ENCODE measurements around the gene LRIG1. TPM values are rescaled to one million over a fixed set of nuclear protein-coding genes. Genes with fewer than 3 reads are reported as not detected.

The LRIG1 gene
- total and polyA plus RNA-seq, 9 of the 15 experiments (the other 6 are each of a cell fraction or from before 2014, with no cell fraction given) = 0.05 to 0.38 (median 0.13) TPM; not detected in 3

DNA sequence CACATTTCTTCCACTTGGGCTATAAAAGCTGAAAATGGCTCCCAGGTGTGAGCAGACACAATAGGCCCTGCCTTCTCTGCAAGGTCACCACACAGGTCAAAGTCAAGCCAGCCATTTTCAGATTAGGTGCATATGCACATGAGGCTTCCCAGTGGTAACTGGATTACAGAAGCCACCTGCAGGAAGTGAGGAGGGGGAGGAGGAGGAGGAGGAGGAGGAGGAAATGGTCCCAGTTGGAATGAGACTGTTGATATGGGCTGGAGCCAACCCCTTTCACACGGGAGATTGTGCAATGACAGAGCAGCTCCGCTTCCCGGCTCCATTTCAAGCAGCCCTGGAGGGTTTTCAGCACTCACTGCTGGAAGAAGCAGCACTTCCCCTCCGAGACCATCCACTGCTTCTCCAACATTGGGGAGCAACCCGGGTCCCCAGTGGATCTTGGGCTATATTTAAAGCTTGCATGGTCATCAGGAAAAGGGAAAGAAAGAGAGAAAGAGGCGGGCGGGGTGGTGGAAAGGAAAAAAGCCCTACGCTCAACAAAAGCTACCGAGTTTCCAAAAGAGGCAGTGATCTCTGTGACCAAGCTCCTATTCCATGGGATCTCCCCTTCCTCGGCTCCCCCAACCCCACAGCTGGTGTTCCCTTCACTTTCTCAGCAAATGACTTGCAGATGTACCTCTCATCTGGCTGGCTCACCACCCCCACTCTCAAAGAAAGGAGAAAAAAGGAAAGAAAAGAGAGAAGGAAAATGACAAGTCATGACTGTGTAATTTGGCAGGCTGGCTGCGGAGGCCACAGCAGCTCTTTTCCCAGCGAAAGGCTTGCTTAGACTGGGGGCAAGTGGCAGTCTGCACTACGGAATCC, 58.3 kb downstream of the LRIG1 start:
- Histone ChIP-seq H2AFZ (ENCODE audit: low read depth, low read length) (no peak overlapping the region), H3K79me2 (ENCODE audit: control insufficient read depth, insufficient read depth, low read length) (no peaks in the 10 kb centered on the region), H3K9ac (ENCODE audit: insufficient read depth in 1 of 2, low read depth in 2 of 2, low read length in 2 of 2) (no peak overlapping the region), H3K27ac (ENCODE audit: extremely low read depth, low read depth, low read length) (no peak overlapping the region), H3K4me1 (replicated peaks in 1 of 2; ENCODE audit: control insufficient read depth in 2 of 2, insufficient read depth in 2 of 2, low read length in 2 of 2) (no peaks in the 10 kb centered on the region), H3K9me1 (ENCODE audit: control insufficient read depth, insufficient read depth, low read length) (no peaks in the 10 kb centered on the region), H3K4me3 (no peak overlapping the region), H3K9me3 (replicated peaks; ENCODE audit: control insufficient read depth, insufficient read depth, low read depth, low read length) (no peaks in the 10 kb centered on the region), H3K4me2 (ENCODE audit: insufficient read depth, low read length) (no peak overlapping the region), H4K20me1 (replicated peaks; ENCODE audit: control insufficient read depth, insufficient read depth, low read length) (no peaks in the 10 kb centered on the region), H3K27me3 (ENCODE audit: control insufficient read depth in 2 of 2, insufficient read depth in 2 of 2, low read length in 2 of 2) (peaks cover 0 to 28% of the 10 kb centered on the region in 2 experiments; a peak in 4 of 5 replicates), H3K36me3 (ENCODE audit: control insufficient read depth, insufficient read depth, low read length) (no peaks in the 10 kb centered on the region)
- in situ Hi-C loops (cut with MboI) (no loop called here), intact Hi-C loops (cut with micrococcal nuclease) (no loop called here)
- ChIA-PET POLR2A (interaction anchor here (0.6 to 0.7 kb wide), 3 partner anchors 29 to 342 kb away, joined by 3 read pairs; no protein-coding TSS in a partner anchor), CTCF (ENCODE audit: low intra/inter-chr PET ratio) (no interaction called here)
- WGBS (ENCODE audit: insufficient coverage, low coverage, missing lambda C conversion rate) = 8% methylated on average over 11 of the region's 13 CpGs
- ATAC-seq = no peak; the same call in 2 of the 3 replicates
- no TSS peak for BruUV-seq (replicated peaks)
- no peak for FAIRE-seq
- peak in 1 of 4 experiments; percentile 2 for DNase-seq (ENCODE audit: extremely low read depth in 1 of 4, low spot score in 3 of 4)
- TF ChIP-seq MAZ (CRISPR knock-in tag; conservative IDR thresholded peaks at IDR 0.05 in 1 of 2, IDR thresholded peaks at IDR 0.05 in 1 of 2) = no peak
- no peak for TF ChIP-seq MEF2D (tag; conservative IDR thresholded peaks at IDR 0.05; ENCODE audit: low read depth)
- TF ChIP-seq, protein P1, sequence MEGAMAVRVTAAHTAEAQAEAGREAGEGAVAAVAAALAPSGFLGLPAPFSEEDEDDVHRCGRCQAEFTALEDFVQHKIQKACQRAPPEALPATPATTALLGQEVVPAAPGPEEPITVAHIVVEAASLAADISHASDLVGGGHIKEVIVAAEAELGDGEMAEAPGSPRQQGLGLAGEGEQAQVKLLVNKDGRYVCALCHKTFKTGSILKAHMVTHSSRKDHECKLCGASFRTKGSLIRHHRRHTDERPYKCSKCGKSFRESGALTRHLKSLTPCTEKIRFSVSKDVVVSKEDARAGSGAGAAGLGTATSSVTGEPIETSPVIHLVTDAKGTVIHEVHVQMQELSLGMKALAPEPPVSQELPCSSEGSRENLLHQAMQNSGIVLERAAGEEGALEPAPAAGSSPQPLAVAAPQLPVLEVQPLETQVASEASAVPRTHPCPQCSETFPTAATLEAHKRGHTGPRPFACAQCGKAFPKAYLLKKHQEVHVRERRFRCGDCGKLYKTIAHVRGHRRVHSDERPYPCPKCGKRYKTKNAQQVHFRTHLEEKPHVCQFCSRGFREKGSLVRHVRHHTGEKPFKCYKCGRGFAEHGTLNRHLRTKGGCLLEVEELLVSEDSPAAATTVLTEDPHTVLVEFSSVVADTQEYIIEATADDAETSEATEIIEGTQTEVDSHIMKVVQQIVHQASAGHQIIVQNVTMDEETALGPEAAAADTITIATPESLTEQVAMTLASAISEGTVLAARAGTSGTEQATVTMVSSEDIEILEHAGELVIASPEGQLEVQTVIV (CRISPR knock-in tag; IDR thresholded peaks at IDR 0.05; ENCODE audit: borderline replicate concordance) = no peak
- no peak for TF ChIP-seq CEBPG (CRISPR knock-in tag; IDR thresholded peaks at IDR 0.05)
- peak; percentile 78 to 88 for TF ChIP-seq CEBPG (tag; conservative IDR thresholded peaks at IDR 0.05 in 1 of 2, IDR thresholded peaks at IDR 0.05 in 1 of 2)
- no peak for TF ChIP-seq WHSC1 (IDR thresholded peaks at IDR 0.05; ENCODE audit: low read length)
- no peak for TF ChIP-seq PHB2 (IDR thresholded peaks at IDR 0.05; ENCODE audit: low read depth)
- TF ChIP-seq KLF13 (tag; IDR thresholded peaks at IDR 0.05; ENCODE audit: borderline replicate concordance, low read depth) = no peak
- TF ChIP-seq ZNF253 (CRISPR knock-in tag; conservative IDR thresholded peaks at IDR 0.05) = no peak
- no peak for TF ChIP-seq FOXJ3 (CRISPR knock-in tag; IDR thresholded peaks at IDR 0.05)
- peak; percentile 43; the same call in 1 of the 2 replicates for TF ChIP-seq ZNF263 (CRISPR knock-in tag; IDR thresholded peaks at IDR 0.05; ENCODE audit: borderline replicate concordance)
- TF ChIP-seq MAFG (tag; conservative IDR thresholded peaks at IDR 0.05) = peak; percentile 52; the same call in 1 of the 2 replicates
- TF ChIP-seq SIX5 (IDR thresholded peaks at IDR 0.05; ENCODE audit: borderline replicate concordance in 1 of 2, insufficient read depth in 1 of 2, low read depth in 1 of 2, low read length in 2 of 2) = no peak
- TF ChIP-seq CBX3 (IDR thresholded peaks at IDR 0.05; ENCODE audit: borderline replicate concordance in 1 of 2, low read length in 2 of 2) = no peak
- TF ChIP-seq CBX2 (IDR thresholded peaks at IDR 0.05; ENCODE audit: insufficient read depth, low read length, poor library complexity, severe bottlenecking) = no peak
- TF ChIP-seq, protein P2, sequence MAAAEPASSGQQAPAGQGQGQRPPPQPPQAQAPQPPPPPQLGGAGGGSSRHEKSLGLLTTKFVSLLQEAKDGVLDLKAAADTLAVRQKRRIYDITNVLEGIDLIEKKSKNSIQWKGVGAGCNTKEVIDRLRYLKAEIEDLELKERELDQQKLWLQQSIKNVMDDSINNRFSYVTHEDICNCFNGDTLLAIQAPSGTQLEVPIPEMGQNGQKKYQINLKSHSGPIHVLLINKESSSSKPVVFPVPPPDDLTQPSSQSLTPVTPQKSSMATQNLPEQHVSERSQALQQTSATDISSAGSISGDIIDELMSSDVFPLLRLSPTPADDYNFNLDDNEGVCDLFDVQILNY (CRISPR knock-in tag; IDR thresholded peaks at IDR 0.05) = no peak
- TF ChIP-seq ETV5 (CRISPR knock-in tag; IDR thresholded peaks at IDR 0.05; ENCODE audit: low read depth) = no peak
- TF ChIP-seq ZNF644 (tag; IDR thresholded peaks at IDR 0.05; ENCODE audit: low read depth) = no peak
